KMS-11 (cell line): ENCODE results near the gene PKIB.

ENCODE experiments used
- H2AFZ ChIP-seq: fragments of 200-600 bp; sonication (generic); 2 replicates; pipeline ENCODE4 v1.6.1; 2016; ENCODE audit warnings: antibody characterized with exemption, mixed run types, low read depth
- H3K27ac ChIP-seq: fragments of 200-600 bp; sonication (generic); 2 replicates; pipeline ENCODE4 v1.6.1; 2016; ENCODE audit warnings: mild to moderate bottlenecking, mixed run types
- H3K27me3 ChIP-seq: fragments of 200-600 bp; sonication (generic); 2 replicates; pipeline ENCODE4 v1.6.1; 2017; ENCODE audit warnings: mild to moderate bottlenecking, low read depth, mixed run types, moderate library complexity; ENCODE audit not compliant: insufficient read depth
- H3K36me3 ChIP-seq: fragments of 200-600 bp; sonication (generic); 2 replicates; pipeline ENCODE4 v1.6.1; 2017; ENCODE audit warnings: mild to moderate bottlenecking, mixed run types; ENCODE audit not compliant: insufficient read depth
- H3K4me1 ChIP-seq: fragments of 200-600 bp; sonication (generic); 2 replicates; pipeline ENCODE4 v1.6.1; 2016; ENCODE audit warnings: mild to moderate bottlenecking, low read depth, mixed run types; ENCODE audit not compliant: poor library complexity, severe bottlenecking
- H3K4me2 ChIP-seq: fragments of 200-600 bp; sonication (generic); 2 replicates; pipeline ENCODE4 v1.7.0; 2016; ENCODE audit warnings: mild to moderate bottlenecking, mixed run types
- H3K4me3 ChIP-seq: fragments of 200-600 bp; sonication (generic); IDR thresholded peaks from 2 replicates; pipeline ENCODE4 v1.6.1; 2017; ENCODE audit warnings: low read depth, low read length, mixed read lengths; ENCODE audit not compliant: insufficient read depth
- H3K79me2 ChIP-seq: fragments of 200-600 bp; sonication (generic); 2 replicates; pipeline ENCODE4 v1.6.1; 2016; ENCODE audit warnings: low read depth, mixed run types; ENCODE audit not compliant: insufficient read depth
- H3K9ac ChIP-seq: fragments of 200-600 bp; sonication (generic); 2 replicates; pipeline ENCODE4 v1.6.1; 2016; ENCODE audit warnings: mild to moderate bottlenecking, mixed run types
- H4K20me1 ChIP-seq: fragments of 200-600 bp; sonication (generic); 2 replicates; pipeline ENCODE4 v1.6.1; 2016; ENCODE audit warnings: mild to moderate bottlenecking, mixed run types; ENCODE audit not compliant: insufficient read depth
- TF ChIP-seq, protein P1 (sequence below): fragments of 200-600 bp; sonication (generic); conservative IDR thresholded peaks from 2 replicates; pipeline ENCODE4 v1.6.1; 2017; ENCODE audit warnings: low read depth, mild to moderate bottlenecking, antibody characterized with exemption, low read length, moderate library complexity, mixed read lengths

The PKIB gene

DNA sequence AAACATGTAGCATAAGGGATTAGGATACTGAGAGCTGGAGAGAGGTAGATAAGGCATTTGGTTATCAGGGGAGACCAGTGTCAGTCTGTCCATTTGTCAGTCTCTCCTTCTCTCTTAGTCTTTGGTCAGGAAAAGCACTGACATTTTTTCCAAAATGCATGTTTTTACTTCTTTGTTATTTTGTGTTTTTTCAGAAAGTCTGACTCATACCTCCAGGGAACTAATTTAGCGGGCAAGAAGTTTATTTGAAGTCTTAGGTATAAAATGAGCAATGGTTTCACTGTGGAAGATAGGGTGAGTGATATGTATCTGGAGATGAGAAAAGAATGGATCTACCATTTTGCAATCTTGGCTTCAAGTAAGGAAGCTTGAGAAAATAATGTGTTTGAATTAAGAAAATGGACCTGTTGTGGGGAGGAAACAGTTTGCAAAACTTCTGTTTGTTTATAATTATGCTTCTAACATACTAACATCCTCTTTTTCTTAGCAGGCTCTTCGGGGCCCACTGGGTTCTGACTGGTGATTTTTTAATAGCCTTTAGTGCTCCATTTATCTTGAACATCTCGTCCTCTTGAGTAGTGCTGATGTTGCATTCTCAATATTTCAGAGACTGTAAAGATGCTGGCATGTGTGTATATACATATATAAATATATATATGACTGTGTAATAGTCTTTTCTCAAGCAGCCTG lies 102.4 kb downstream of the PKIB start:
- no peak overlapping the region for H3K4me2 ChIP-seq
- H4K20me1 ChIP-seq = no peaks in the 10 kb centered on the region
- H3K4me3 ChIP-seq = no peak overlapping the region
- H3K4me1 ChIP-seq = no peaks in the 10 kb centered on the region
- H3K9ac ChIP-seq = no peak overlapping the region
- TF ChIP-seq, protein P1, sequence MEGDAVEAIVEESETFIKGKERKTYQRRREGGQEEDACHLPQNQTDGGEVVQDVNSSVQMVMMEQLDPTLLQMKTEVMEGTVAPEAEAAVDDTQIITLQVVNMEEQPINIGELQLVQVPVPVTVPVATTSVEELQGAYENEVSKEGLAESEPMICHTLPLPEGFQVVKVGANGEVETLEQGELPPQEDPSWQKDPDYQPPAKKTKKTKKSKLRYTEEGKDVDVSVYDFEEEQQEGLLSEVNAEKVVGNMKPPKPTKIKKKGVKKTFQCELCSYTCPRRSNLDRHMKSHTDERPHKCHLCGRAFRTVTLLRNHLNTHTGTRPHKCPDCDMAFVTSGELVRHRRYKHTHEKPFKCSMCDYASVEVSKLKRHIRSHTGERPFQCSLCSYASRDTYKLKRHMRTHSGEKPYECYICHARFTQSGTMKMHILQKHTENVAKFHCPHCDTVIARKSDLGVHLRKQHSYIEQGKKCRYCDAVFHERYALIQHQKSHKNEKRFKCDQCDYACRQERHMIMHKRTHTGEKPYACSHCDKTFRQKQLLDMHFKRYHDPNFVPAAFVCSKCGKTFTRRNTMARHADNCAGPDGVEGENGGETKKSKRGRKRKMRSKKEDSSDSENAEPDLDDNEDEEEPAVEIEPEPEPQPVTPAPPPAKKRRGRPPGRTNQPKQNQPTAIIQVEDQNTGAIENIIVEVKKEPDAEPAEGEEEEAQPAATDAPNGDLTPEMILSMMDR = no peak
- no peaks in the 10 kb centered on the region for H3K79me2 ChIP-seq
- H3K27ac ChIP-seq = no peak overlapping the region
- no peak overlapping the region for H2AFZ ChIP-seq
- H3K27me3 ChIP-seq = no peaks in the 10 kb centered on the region
- H3K36me3 ChIP-seq = no peaks in the 10 kb centered on the region

DNA sequence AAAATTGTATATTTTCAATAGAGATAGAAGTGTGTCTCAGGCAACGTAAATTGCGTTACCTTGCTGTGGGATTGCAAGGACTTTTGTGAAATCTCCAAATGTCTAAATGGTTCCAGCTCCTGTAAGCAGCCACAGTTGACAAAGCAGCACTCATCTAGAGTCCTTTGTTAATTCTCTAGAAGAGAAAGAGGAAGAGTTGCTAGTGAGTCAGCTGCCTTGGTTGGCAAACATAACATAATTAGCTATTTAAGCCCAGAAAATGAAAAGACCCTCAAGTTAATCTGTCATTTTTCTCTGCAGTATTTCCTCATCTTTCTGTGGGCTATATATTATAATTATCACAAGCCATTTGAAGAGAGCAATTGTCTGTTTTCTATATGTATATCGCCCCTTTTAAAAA lies 102.9 kb downstream of the PKIB start:
- Histone ChIP-seq H3K4me2 (no peak overlapping the region), H3K27ac (no peak overlapping the region), H3K27me3 (no peaks in the 10 kb centered on the region), H3K79me2 (no peaks in the 10 kb centered on the region), H3K4me1 (no peaks in the 10 kb centered on the region), H2AFZ (no peak overlapping the region), H3K9ac (no peak overlapping the region), H3K36me3 (no peaks in the 10 kb centered on the region), H4K20me1 (no peaks in the 10 kb centered on the region), H3K4me3 (no peak overlapping the region)
- TF ChIP-seq, protein P1 = no peak

DNA sequence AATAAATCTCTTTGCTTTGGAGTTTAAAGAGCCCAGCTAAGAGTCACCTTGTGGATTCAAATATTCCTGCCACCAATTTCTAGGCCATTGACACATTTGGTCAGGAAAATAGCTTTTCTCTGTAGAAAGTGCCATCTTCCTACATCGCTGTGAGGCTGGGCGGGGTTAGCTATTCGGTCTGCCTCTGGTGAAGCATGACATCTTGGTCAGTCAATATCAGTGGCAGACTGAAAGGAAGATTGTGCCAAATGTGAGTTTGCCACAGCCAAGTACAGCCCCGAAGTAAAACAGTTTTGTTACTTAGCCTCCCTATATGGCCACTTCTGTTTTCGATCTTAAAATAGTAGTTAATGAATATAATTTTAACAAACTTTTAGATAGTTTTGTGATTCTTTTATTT lies 103.9 kb downstream of the PKIB start:
- TF ChIP-seq, protein P1 = no peak
- Histone ChIP-seq H3K36me3 (no peaks in the 10 kb centered on the region), H4K20me1 (no peaks in the 10 kb centered on the region), H2AFZ (no peak overlapping the region), H3K4me3 (no peak overlapping the region), H3K79me2 (no peaks in the 10 kb centered on the region), H3K9ac (no peak overlapping the region), H3K4me1 (no peaks in the 10 kb centered on the region), H3K4me2 (no peak overlapping the region), H3K27ac (no peak overlapping the region), H3K27me3 (no peaks in the 10 kb centered on the region)

GRCh38 chr6:122715725-122716124 lies 105.5 kb downstream of the PKIB start:
- no peaks in the 10 kb centered on the region for H3K36me3 ChIP-seq
- no peak overlapping the region for H3K9ac ChIP-seq
- no peak overlapping the region for H3K4me3 ChIP-seq
- no peaks in the 10 kb centered on the region for H3K4me1 ChIP-seq
- H4K20me1 ChIP-seq = no peaks in the 10 kb centered on the region
- H3K27me3 ChIP-seq = no peaks in the 10 kb centered on the region
- no peak overlapping the region for H3K27ac ChIP-seq
- TF ChIP-seq, protein P1 = no peak
- H3K4me2 ChIP-seq = no peak overlapping the region
- H3K79me2 ChIP-seq = no peaks in the 10 kb centered on the region
- H2AFZ ChIP-seq = no peak overlapping the region
